GM11168 (cell line): ENCODE data around the gene NT5E.

Source experiments
- in situ Hi-C: fragments of 300-500 bp; cut with MboI; formaldehyde crosslinking; loops from one replicate; pipeline ENCODE4 v1.12.0; 2022; ENCODE audit warnings: low sequenced_read_pairs; ENCODE audit not compliant: unreplicated experiment

NT5E gene

DNA sequence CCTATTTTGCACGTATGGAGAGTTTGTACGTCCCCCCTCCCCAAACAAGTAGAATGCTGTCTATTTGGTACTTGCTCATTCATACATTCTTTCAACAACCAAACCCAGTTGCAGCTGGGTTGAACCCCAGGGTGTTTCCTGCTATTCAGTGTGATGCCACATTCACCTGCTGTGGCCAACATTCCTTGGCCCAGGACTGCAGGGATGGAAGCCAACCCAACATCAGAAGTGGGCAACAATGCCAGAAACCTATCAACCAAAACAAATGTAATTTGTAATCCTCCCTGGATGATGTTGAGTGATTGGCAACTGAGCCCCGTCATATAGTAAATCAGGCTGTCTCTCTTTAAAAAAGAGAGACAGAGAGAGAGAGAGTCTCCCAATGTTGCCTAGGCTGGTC is 8.9 kb downstream of the NT5E start:
- in situ Hi-C loops: no loop called here

DNA sequence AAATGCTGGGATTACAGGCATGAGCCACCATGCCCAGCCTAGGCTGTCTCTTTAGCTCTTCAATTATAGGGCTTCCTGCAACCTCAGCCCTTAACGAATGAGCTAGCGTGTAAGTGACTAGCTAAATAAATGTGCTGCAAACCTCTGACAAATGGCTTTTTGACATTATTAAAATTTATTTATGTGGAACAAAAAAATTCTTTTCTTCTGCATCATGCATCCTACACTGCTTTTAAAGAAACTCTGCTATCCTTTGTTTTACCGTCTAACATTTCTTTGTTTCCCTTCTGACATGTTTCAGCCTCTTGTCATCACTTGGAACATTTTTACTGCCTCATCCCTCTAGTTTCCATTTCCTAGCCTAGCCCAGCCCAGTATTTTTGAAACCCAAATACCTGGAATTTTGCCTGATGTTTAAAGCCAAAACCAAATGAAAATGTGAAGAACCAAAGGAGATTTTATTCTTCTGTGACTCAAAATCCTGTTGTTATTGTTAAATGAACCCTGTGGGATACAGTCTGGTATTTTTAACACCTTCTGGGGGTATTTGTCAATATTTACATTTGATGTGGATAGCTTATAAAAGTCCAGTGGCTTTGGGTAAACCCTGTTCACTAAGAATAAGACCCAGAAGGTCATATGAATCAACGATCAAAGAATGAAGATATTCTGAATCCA is 9.5 kb downstream of the NT5E start:
- in situ Hi-C loops: no loop called here

DNA sequence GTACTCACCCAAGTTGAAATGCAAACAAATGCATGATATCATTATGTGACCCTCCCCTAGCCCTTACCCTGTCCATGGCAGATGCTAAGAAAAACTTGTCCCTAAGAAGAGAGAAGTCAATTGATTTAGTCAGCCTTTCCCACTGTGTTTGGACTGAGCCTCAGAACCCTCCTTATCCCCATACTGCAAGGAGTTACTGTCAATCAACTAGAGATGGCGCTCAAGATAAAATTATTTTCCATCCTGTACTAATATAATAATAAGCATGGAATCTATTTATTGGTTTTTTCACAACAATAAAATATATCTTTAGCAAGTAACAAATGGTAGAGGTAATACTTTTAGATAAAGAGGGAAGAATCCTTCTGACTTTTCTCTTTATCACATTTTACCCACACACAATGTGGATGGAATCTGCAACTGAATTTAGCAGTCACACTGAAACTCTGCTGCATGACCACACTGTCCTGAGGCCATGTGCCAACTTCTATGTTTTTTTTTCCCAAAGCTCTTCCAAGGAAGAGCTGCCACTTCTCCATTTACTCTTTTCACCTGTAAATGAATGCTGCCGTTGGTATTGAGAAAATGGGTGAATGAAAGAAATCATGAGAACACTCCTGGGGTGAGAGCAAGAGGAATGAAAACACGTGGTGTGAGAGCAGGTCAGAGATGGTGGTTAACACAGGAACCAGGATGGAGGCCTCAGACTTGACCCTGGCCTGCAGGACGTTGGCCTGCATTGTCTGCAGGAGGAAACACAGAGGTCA is 10.5 kb downstream of the NT5E start:
- in situ Hi-C loops: no loop called here

DNA sequence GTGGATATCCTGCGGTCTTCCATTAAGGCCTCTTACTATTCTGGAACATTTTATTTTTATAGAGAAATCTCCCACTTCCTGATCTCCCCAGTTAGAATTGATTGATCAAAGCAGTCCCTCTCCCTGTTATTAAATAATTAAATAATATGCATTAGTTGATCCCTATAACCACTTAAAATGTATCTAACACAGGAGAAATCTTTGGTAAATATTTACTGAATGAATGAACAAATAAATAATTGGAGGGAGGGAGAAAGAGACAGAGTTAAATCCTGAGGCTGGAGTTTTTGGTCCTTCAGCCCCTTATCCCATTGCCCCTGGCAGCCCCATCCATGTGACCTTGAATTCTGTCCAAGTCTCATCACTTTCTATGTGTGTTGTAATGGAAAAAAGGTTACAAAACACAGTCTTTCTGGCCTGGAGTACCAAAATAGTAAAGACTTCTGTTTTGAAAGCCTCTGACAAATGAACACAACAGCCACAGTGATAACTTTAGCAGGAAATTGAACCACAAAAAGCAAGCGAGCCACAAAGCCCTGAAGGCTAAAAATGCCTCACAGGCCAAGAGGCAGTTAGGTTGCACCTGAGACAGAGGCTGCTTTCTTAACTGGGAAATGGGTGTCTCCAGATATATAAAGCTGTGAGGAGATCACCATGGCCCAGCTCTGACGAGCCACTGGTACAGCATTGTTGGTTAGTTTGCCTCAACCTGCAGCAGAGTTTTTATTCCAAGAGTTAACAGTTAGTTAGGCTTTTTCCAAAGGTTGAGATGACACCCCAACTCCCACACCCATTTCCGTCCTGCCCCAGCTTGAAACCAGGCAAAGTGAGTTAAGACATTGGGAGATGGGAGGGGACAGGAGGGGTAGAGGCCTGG is 11.3 kb downstream of the NT5E start:
- in situ Hi-C loops: no loop called here

DNA sequence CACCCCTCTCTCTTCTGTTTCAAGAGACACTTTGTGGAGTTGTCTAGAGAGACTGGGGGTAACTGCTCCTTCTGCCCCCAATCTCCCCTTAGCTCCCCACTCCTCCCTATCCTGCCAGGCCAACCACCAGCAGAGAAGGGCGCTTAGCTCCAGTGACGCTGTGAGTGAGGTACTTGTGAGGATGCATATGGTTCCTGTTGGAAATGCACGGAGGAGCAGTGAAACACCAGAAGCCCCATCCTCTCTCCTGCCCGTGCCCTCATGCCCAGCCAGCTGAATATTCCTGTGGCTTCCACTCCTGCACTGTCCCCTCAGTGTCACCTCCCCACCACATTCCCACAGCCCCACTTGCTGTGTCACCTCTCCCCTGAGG is 11.9 kb downstream of the NT5E start:
- in situ Hi-C loops: no loop called here

DNA sequence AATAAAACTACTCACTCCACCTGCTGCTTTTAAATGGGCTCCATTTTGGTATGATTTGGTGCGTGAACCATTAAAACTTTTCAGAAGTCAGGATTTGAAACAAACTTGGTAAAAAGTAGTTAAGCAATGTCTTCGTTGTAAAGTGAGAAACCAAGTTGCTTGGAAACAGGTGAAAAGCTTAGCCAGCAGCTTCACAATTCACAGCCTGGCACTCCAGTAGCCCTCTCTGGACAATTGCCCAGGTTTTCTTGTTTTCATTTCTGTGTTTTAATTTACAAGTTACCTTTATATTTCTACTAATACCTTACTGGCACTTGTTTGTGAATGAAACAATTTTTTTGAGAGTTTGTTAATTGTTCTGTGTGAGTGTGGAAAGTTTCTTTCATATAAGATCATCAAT is 12.8 kb downstream of the NT5E start:
- in situ Hi-C loops: no loop called here

DNA sequence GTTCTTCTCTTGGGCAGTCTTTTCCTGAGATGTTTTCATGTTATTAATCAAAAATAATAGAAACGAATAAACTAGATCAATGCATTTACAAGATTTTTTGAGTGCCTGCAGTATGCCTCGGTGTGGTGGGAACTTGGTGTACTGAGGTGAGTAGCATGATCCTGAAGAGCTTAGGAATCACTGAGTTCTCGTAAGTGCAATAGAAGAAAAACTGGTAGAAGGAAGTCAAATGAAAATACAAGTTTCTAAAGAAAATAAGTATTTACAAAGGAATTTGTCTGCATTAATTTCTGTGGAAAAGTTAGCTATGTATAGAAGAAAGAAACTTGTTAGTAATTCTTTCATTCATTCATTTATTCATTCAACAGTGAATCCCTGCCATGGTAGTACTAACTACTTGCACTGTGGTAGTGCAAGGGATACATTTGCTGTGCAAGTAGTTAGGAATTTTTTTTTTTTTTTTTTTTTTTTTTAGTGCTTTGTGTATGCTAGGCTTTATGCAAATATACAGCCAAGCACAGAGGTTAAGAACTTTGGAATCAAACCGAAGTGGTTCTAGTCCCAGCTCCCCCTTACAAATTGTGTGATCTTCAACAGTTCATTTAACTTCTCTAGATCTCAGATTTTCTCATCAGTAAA is 13.9 kb downstream of the NT5E start:
- in situ Hi-C loops: no loop called here

DNA sequence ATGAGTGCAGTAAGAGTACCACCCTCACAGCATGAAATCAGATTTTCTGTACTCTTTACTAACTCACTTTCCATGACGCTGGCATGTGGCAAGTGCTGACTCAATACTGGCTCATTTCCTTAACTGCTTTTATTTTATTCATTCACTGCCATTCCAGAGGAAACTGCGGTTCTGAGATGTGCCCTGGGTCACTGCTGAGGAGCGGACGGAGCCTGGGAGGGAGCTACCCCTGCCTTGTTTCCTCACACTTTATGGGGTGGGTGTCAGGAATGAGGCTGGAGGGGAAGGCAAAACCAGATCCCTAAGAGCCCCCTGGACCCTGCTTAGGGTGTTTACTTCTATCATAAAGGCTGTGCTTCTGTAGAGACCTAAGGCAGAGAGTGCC is 14.4 kb downstream of the NT5E start:
- in situ Hi-C loops: no loop called here

DNA sequence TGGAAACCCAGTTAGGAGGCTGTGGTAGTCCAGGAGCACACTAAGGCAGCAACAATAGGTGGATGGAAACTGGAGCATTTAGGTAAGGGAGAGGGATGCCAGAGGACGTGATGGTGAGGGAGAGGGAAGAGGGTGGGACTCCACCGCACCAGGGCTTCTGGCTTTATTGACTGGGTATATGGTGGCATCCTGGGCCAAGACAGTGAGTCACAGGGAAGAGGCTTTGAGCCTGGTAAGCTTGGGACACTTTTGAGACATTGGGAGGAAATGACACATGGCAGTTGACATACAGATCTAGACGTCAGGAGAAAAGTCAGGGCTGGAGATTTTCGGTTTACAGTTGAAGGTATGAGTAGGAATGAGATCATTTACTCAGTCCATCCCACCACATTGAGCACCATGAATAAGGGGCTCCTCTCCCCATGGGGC is 14.9 kb downstream of the NT5E start:
- in situ Hi-C loops: no loop called here

DNA sequence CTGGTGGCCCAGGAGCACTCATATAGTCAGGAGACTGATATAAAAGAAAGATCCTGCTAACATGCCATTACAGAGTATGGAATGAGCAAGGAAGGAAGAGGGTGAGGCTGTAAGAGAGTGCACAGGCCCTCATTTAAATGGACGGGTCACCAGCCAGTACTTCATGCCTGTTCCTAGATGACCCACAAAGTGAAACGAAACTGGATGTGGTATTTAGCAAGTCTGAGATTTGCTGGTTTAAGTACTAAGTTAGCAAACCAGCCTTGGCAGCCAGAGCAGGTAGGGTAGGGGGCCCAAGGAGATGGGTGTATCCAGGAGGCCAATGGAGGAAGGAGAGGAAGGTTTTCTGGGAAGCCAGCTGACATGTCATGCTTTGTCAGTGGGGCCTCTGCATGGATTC is 15.9 kb downstream of the NT5E start:
- in situ Hi-C loops: no loop called here

DNA sequence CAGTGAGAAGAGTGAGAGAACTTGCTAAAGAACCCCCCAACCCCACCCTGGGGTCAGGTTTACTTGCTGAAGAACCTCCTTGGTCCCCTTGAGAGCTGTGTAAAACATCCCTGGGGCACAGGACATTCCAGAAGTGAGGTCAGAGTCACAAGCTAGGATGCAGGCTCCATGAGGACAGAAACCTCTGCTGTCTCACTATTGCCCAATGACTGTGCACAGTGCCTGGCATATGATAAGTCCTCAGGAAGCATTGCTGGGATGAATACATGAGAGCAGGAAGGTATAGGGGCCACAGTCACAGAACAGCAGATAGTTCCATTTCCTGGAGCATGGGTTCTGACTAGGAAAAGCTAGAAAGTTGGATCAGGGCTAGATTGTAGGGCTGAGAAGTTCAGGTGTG is 18.4 kb downstream of the NT5E start:
- in situ Hi-C loops: no loop called here

DNA sequence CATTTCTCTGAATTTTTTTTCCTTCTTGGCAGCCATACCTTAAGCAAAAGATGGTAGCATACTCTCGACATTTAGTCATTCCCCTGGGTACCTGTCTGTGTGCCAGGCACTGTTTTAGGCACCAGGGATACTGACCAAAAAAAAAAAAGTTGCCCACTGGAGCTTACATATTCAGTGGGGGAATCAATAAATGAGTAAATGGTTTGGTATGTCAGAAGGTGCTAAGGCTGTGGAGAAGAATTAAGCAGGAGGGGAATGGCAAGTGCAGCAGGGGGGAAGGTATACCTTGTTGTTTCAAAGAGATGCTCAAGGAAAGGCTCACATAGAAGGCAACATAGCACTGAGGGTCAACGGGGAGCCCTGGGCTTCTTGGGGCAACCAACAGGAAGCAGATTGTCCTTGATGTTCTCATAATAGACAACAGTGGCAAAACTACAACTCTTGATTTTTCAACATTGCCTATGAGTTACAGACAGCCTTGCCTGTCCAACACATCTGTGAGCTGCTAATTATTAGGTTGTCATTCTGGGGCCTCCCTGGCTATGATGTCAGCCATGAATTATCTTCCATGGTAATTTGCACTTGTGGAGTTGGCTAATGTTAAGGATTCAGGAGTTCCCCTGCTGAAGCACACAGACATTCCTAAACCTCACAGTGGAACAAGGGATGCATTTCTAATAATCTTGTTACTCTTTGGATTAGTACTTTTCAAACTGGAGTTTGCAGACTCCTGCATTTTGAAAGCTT is 19.6 kb downstream of the NT5E start:
- in situ Hi-C loops: no loop called here

DNA sequence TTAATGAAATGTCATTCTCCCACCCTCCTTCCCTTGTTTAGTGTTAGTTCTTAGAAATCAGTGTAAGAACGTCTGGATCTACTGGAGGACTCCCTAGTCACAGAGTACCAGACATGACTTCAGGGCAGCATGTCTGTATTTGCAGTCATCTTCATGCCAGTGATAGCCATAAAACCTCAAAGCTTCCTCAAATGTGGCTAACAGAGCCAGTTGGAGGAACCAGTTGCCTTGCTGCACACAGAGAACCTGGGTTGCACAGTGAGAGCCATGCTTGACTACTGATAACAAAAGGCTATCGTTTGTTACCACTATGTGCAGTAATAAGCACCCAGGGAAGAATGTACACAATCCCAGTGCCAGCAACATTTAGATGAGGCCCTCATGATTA is 20.1 kb downstream of the NT5E start:
- in situ Hi-C loops: no loop called here

DNA sequence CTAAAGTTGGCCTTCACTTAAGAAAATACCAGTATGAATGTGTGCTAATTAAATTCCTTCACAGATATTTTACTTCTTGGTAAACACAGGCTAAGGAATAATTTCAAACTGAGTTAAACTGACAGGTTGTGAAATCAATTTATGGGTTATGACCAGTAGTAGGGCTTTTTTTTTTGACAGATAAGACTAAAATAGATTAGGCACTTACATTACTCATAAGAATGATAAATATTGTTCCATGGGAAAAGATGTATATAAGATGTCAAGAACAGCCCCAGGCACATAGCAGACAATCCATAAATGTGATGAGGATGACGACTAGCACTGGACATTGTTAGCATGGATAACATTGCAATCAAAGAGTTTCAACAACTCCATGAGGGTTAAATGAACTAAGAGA is 22.9 kb downstream of the NT5E start:
- in situ Hi-C loops: no loop called here

DNA sequence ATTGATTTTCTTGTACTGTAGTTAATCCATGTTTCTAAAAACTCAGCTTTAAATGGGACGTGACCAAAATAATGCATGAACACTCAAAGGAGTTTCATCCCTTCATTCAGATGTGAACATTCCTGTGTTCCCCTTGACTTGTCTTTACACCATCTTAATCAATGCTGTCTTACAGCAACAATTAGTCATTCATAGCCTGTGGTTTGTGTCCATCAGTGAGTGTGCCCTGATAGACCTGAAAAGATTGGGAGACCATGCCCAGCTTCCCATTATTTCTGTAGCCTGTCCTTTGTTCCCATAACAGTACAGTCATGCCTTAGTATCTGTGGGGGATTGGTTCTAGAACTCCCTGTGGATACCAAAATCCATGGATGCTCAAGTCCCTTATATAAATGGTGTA is 23.9 kb downstream of the NT5E start:
- in situ Hi-C loops: no loop called here

DNA sequence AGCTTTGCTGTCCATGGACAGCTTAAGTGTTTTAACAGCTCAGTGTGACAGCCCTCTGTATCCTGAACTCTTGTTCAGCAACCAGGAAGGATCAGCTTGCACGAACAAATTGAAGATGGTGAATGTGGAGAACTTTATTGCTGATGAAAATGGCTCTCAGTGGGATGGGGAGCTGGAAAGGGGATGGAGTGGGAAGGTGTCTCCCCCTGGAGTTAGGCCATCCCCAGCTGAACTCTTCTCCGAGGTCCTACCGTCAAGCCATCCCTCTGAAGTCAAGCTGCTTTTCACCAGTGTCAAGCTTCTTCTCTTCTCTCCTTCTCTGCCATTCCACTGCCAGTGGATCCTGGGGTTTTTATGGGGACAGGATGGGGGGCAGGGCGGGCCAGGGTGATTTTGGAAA is 26.6 kb downstream of the NT5E start:
- in situ Hi-C loops: no loop called here

DNA sequence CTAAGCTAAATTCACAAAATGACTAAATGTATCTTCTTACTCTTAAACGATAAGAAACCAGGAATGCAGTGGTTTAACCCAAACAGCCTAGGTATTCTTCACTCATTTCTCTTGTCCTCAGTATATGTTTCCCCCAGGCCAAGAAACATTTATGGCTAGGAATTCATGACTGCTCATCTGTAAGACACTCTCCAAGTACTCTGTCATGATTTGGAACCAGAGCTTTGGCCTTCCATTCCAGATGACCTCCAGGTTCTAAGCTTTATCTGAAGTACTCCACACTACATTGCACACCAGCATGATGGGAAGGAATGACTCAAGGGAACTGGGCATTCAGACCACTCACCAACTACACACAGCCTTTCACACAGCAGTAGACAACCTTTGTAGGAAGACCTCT is 29.3 kb downstream of the NT5E start:
- in situ Hi-C loops: no loop called here

DNA sequence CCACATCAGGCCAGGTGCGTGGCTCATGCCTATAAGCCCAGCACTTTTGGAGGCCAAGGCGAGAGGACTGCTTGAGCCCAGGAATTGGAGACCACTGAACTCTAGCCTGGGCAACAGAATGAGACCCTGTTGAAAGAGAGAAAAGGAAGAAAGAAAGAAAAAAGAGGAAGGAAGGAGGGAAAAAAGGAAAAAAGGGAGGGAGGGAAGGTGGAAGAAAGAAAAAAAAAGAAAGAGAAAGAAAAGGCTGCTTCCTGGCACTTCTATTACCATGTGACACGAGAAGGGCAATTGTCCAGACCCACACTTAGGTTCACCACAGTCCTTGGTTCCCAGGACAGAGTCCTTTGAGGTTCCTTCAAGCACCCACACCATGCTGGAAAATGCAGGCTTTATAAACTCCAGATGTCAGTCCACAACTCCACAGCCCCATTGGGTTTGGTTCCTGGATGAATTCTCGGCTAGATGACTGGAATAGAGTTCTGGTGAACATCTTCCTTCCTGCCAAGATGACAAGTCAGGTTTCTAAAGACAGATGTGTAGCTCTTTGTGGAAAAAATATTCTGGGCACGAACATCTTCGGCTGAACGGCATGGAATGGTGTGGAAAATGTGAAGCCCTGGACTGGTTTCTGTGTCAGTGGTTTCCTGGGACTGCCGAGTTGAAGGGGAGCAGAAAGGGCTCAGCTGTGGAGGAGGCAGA is 32.5 kb downstream of the NT5E start:
- in situ Hi-C loops: no loop called here

DNA sequence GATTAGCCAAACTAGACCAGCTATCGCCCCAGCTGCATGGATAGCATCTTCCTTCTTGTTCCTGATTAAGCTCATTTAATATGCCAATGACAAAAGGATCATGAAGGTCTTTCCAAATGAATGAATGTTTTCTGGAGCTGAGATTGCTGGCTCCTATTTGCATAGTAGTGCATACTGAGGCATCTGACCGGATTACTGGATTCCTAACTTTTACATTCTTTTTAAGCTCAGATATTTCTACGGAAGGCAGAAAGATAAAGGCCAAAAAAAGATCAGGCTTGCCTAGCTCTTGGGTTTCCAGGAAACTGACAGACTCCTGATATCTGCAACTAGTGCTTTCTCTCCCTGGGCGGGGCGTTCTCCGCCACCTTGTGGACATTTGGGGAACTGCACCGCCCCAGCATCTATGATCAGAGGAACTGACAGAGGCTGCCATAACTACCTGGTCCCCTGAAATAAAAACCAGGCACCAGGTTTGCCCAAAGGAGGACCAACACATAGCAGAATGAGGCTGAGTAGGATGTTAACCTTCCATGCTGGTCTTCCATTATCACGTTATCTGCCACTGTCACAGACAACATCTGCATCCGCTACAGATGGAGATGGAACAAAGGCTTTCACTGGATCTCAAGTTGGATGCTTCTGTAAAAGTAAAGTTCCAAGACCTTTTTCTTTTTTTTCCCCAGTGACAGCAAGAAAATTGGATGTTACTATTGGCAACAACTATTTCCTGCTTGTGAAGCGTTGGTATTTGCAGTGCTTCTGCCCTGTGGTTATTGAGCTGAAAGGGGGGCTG is 33.2 kb downstream of the NT5E start:
- in situ Hi-C loops: no loop called here
